ENCODE measurements around the gene UCK2.

The UCK2 gene

GRCh38 chr1:165834881-165835280, 7.5 kb downstream of the UCK2 start:
- DNase-seq, result no peak

GRCh38 chr1:165836664-165837482, 9.5 kb downstream of the UCK2 start:
- no peak for DNase-seq

GRCh38 chr1:165837838-165838364, 10.5 kb downstream of the UCK2 start:
- no peak for DNase-seq

- no peak for DNase-seq
These were observed 13.0 kb downstream of the UCK2 start for GRCh38 chr1:165840423-165840822.

GRCh38 chr1:165841582-165842017, 14.2 kb downstream of the UCK2 start:
- DNase-seq, result no peak

- no peak for DNase-seq
These were observed 14.7 kb downstream of the UCK2 start for GRCh38 chr1:165842023-165842670.

GRCh38 chr1:165842671-165843129, 15.3 kb downstream of the UCK2 start:
- peak; percentile 34 for DNase-seq

- DNase-seq, result no peak
These were observed 15.9 kb downstream of the UCK2 start for GRCh38 chr1:165843304-165843703.

GRCh38 chr1:165844114-165844798, 16.8 kb downstream of the UCK2 start:
- no peak for DNase-seq

- no peak for DNase-seq
These were observed 17.5 kb downstream of the UCK2 start for GRCh38 chr1:165844933-165845332.

- no peak for DNase-seq
These were observed 18.2 kb downstream of the UCK2 start for GRCh38 chr1:165845569-165845968.

- no peak for DNase-seq
These were observed 18.8 kb downstream of the UCK2 start for GRCh38 chr1:165845992-165846748.

- DNase-seq, result no peak
These were observed 20.1 kb downstream of the UCK2 start for GRCh38 chr1:165847486-165847885.

GRCh38 chr1:165849353-165850133, 22.1 kb downstream of the UCK2 start:
- DNase-seq, result no peak

- DNase-seq, result no peak
These were observed 23.7 kb downstream of the UCK2 start for GRCh38 chr1:165851034-165851658.

GRCh38 chr1:165852871-165853270, 25.5 kb downstream of the UCK2 start:
- DNase-seq, result no peak

GRCh38 chr1:165853528-165854075, 26.2 kb downstream of the UCK2 start:
- DNase-seq, result no peak

GRCh38 chr1:165854101-165854845, 26.9 kb downstream of the UCK2 start:
- no peak for DNase-seq

GRCh38 chr1:165855010-165855838, 27.8 kb downstream of the UCK2 start:
- no peak for DNase-seq

Data from NCI-H2029 (cell line).